GM21447 (cell line): ENCODE measurements around the gene PHEX.

ENCODE experiments used
- ATAC-seq: cut with Tn5 transposase; IDR thresholded peaks from one replicate; pipeline ENCODE4 v1.9.1; 2021; ENCODE audit not compliant: unreplicated experiment

The PHEX gene

GRCh38 chrX:22039541-22039940 is 7.4 kb downstream of the PHEX start:
- ATAC-seq: no peak

- ATAC-seq: no peak
Measured at GRCh38 chrX:22040184-22040583, 8.1 kb downstream of the PHEX start.

- ATAC-seq: no peak
Measured at GRCh38 chrX:22041907-22042530, 9.9 kb downstream of the PHEX start.

- ATAC-seq: no peak
Measured at GRCh38 chrX:22043872-22044271, 11.7 kb downstream of the PHEX start.

- no peak for ATAC-seq
Measured at GRCh38 chrX:22047468-22047867, 15.3 kb downstream of the PHEX start.

- no peak for ATAC-seq
Measured at GRCh38 chrX:22053481-22053880, 21.4 kb downstream of the PHEX start.

- no peak for ATAC-seq
Measured at GRCh38 chrX:22056235-22056634, 24.1 kb downstream of the PHEX start.

- no peak for ATAC-seq
Measured at GRCh38 chrX:22057667-22058066, 25.5 kb downstream of the PHEX start.

- ATAC-seq: no peak
Measured at GRCh38 chrX:22059775-22060174, 27.6 kb downstream of the PHEX start.

- peak; percentile 61 for ATAC-seq
Measured at GRCh38 chrX:22060415-22061280, 28.5 kb downstream of the PHEX start.

GRCh38 chrX:22063284-22063683 is 31.2 kb downstream of the PHEX start:
- peak; percentile 79 for ATAC-seq

GRCh38 chrX:22069586-22069985 is 37.5 kb downstream of the PHEX start:
- ATAC-seq: no peak

- no peak for ATAC-seq
Measured at GRCh38 chrX:22073928-22074327, 41.8 kb downstream of the PHEX start.

- ATAC-seq: no peak
Measured at GRCh38 chrX:22078117-22078516, 46.0 kb downstream of the PHEX start.

GRCh38 chrX:22081475-22082092 is 49.5 kb downstream of the PHEX start:
- ATAC-seq: no peak

GRCh38 chrX:22086003-22086402 is 53.9 kb downstream of the PHEX start:
- no peak for ATAC-seq

GRCh38 chrX:22087011-22087557 is 55.0 kb downstream of the PHEX start:
- no peak for ATAC-seq

- no peak for ATAC-seq
Measured at GRCh38 chrX:22088326-22088725, 56.2 kb downstream of the PHEX start.

- ATAC-seq: no peak
Measured at GRCh38 chrX:22090181-22090580, 58.1 kb downstream of the PHEX start.

- ATAC-seq: no peak
Measured at GRCh38 chrX:22093550-22093949, 61.4 kb downstream of the PHEX start.

GRCh38 chrX:22095286-22095685 is 63.2 kb downstream of the PHEX start:
- ATAC-seq: no peak

- ATAC-seq: no peak
Measured at GRCh38 chrX:22095856-22096255, 63.7 kb downstream of the PHEX start.
